GM20431 (cell line): ENCODE data around the gene COL27A1.

Experiments used
- in situ Hi-C: fragments of 300-500 bp; cut with MseI, MboI; formaldehyde crosslinking; loops from one replicate; pipeline ENCODE4 v1.15.0; 2020; ENCODE audit warnings: low sequenced_read_pairs; ENCODE audit not compliant: unreplicated experiment

Gene COL27A1

GRCh38 chr9:114278356-114278755 lies 123.0 kb downstream of the COL27A1 start:
- in situ Hi-C loops: loop anchor here (25.0 kb wide), 1 partner anchor 141 kb away; no protein-coding TSS in a partner anchor

- in situ Hi-C loops: loop anchor here (25.0 kb wide), 1 partner anchor 142 kb away; no protein-coding TSS in a partner anchor
Observed at GRCh38 chr9:114278881-114279570, 123.7 kb downstream of the COL27A1 start.

- in situ Hi-C loops: loop anchor here (25.0 kb wide), 1 partner anchor 142 kb away; no protein-coding TSS in a partner anchor
Observed at GRCh38 chr9:114279693-114280092, 124.4 kb downstream of the COL27A1 start.

- in situ Hi-C loops: loop anchor here (25.0 kb wide), 1 partner anchor 144 kb away; no protein-coding TSS in a partner anchor
Observed at GRCh38 chr9:114280636-114281472, 125.5 kb downstream of the COL27A1 start.

GRCh38 chr9:114281473-114282103 lies 126.3 kb downstream of the COL27A1 start:
- in situ Hi-C loops: loop anchor here (25.0 kb wide), 1 partner anchor 144 kb away; no protein-coding TSS in a partner anchor

GRCh38 chr9:114282104-114282485 lies 126.8 kb downstream of the COL27A1 start:
- in situ Hi-C loops: loop anchor here (25.0 kb wide), 1 partner anchor 145 kb away; no protein-coding TSS in a partner anchor

GRCh38 chr9:114282507-114282906 lies 127.2 kb downstream of the COL27A1 start:
- in situ Hi-C loops: loop anchor here (25.0 kb wide), 1 partner anchor 145 kb away; no protein-coding TSS in a partner anchor

- in situ Hi-C loops: loop anchor here (25.0 kb wide), 1 partner anchor 146 kb away; no protein-coding TSS in a partner anchor
Observed at GRCh38 chr9:114282926-114283325, 127.6 kb downstream of the COL27A1 start.

- in situ Hi-C loops: loop anchor here (25.0 kb wide), 1 partner anchor 146 kb away; no protein-coding TSS in a partner anchor
Observed at GRCh38 chr9:114283551-114284111, 128.3 kb downstream of the COL27A1 start.

- in situ Hi-C loops: loop anchor here (25.0 kb wide), 1 partner anchor 147 kb away; no protein-coding TSS in a partner anchor
Observed at GRCh38 chr9:114284316-114285060, 129.2 kb downstream of the COL27A1 start.

GRCh38 chr9:114285166-114285867 lies 130.0 kb downstream of the COL27A1 start:
- in situ Hi-C loops: loop anchor here (25.0 kb wide), 1 partner anchor 148 kb away; no protein-coding TSS in a partner anchor

GRCh38 chr9:114286146-114286679 lies 130.9 kb downstream of the COL27A1 start:
- in situ Hi-C loops: loop anchor here (25.0 kb wide), 1 partner anchor 149 kb away; no protein-coding TSS in a partner anchor

GRCh38 chr9:114287001-114287762 lies 131.8 kb downstream of the COL27A1 start:
- in situ Hi-C loops: loop anchor here (25.0 kb wide), 1 partner anchor 150 kb away; no protein-coding TSS in a partner anchor

- in situ Hi-C loops: loop anchor here (25.0 kb wide), 1 partner anchor 150 kb away; no protein-coding TSS in a partner anchor
Observed at GRCh38 chr9:114287763-114288192, 132.4 kb downstream of the COL27A1 start.

- in situ Hi-C loops: loop anchor here (25.0 kb wide), 1 partner anchor 151 kb away; no protein-coding TSS in a partner anchor
Observed at GRCh38 chr9:114288193-114289091, 133.1 kb downstream of the COL27A1 start.

GRCh38 chr9:114289106-114289505 lies 133.8 kb downstream of the COL27A1 start:
- in situ Hi-C loops: loop anchor here (25.0 kb wide), 1 partner anchor 152 kb away; no protein-coding TSS in a partner anchor
